Measurements from ENCODE around the gene MYLK. TPM values are rescaled to one million over a fixed set of nuclear protein-coding genes. Genes with fewer than 3 reads are reported as not detected.

MYLK gene
- total and polyA plus RNA-seq, 10 of the 15 experiments (the other 5 are each of a cell fraction or from before 2014, with no cell fraction given), result 0.04 to 1.6 (median 0.42) TPM; not detected in 1

DNA sequence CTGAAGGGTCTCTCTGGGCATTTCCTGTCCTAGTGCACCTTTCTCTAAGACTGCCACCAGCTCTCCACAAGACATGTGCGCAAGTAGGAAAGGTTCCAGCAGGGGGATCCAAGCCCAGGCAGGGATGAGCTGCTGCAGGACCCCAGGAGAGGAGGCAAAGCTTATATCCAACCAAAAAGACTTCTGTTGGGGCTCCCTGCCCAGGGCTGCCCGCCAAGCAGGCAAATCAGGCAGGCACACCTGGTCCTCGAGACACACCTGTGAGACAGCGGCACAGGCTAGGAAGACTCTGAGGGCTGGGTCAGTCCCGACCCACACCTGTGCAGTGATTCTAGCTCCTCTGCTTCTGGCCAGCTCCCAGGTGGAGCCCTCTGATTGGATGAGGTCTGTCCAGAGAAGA is 80.6 kb downstream of the MYLK start:
- Histone ChIP-seq H4K20me1 (ENCODE audit: control insufficient read depth, insufficient read depth) (no peaks in the 10 kb centered on the region), H3K9me3 (replicated peaks; ENCODE audit: control insufficient read depth, insufficient read depth, low read length) (no peaks in the 10 kb centered on the region), H3K9ac (ENCODE audit: control insufficient read depth, insufficient read depth, low read length) (no peak overlapping the region), H3K4me2 (ENCODE audit: control insufficient read depth, insufficient read depth) (no peak overlapping the region), H3K4me1 (ENCODE audit: control insufficient read depth, insufficient read depth, low read length) (no peaks in the 10 kb centered on the region), H3K27me3 (replicated peaks in 1 of 2; ENCODE audit: control insufficient read depth in 2 of 2, insufficient read depth in 2 of 2, low read length in 1 of 2) (no peaks in the 10 kb centered on the region), H3K27ac (ENCODE audit: control insufficient read depth, insufficient read depth) (no peak overlapping the region), H3K79me2 (ENCODE audit: control insufficient read depth, insufficient read depth, low read length) (no peaks in the 10 kb centered on the region), H3K36me3 (ENCODE audit: control insufficient read depth in 2 of 2, insufficient read depth in 2 of 2, low read length in 1 of 2) (no peaks in the 10 kb centered on the region), H3K4me3 (no peak overlapping the region), H2AFZ (ENCODE audit: control insufficient read depth, low read depth, low read length) (no peak overlapping the region)
- no TSS peak for BruUV-seq (replicated peaks)
- ChIA-PET RAD21 (ENCODE audit: unreplicated experiment) (no interaction called here), POLR2A (no interaction called here), CTCF (no interaction called here), SMC1A (ENCODE audit: uncharacterized antibody, unreplicated experiment) (no interaction called here)
- FAIRE-seq, result no peak
- no peak for ATAC-seq
- in situ Hi-C loops (cut with MboI), result no loop called here
- TF ChIP-seq TARDBP (IDR thresholded peaks at IDR 0.05; ENCODE audit: borderline replicate concordance) (no peak), TCF7 (IDR thresholded peaks at IDR 0.05; ENCODE audit: borderline replicate concordance) (no peak), NFYA (IDR thresholded peaks at IDR 0.05; ENCODE audit: borderline replicate concordance, low read depth, low read length) (no peak)
- TF ChIP-seq, protein P1, sequence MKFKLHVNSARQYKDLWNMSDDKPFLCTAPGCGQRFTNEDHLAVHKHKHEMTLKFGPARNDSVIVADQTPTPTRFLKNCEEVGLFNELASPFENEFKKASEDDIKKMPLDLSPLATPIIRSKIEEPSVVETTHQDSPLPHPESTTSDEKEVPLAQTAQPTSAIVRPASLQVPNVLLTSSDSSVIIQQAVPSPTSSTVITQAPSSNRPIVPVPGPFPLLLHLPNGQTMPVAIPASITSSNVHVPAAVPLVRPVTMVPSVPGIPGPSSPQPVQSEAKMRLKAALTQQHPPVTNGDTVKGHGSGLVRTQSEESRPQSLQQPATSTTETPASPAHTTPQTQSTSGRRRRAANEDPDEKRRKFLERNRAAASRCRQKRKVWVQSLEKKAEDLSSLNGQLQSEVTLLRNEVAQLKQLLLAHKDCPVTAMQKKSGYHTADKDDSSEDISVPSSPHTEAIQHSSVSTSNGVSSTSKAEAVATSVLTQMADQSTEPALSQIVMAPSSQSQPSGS (IDR thresholded peaks at IDR 0.05; ENCODE audit: low read length), result no peak
- 18% methylated on average over 5 of the region's 5 CpGs for whole genome bisulfite sequencing (ENCODE audit: insufficient coverage, insufficient replicate concordance, low lambda C conversion rate, missing lambda C conversion rate)
- no peak for DNase-seq (ENCODE audit: low read depth, low spot score)
- intact Hi-C loops (cut with micrococcal nuclease; ENCODE audit: unreplicated experiment), result no loop called here

DNA sequence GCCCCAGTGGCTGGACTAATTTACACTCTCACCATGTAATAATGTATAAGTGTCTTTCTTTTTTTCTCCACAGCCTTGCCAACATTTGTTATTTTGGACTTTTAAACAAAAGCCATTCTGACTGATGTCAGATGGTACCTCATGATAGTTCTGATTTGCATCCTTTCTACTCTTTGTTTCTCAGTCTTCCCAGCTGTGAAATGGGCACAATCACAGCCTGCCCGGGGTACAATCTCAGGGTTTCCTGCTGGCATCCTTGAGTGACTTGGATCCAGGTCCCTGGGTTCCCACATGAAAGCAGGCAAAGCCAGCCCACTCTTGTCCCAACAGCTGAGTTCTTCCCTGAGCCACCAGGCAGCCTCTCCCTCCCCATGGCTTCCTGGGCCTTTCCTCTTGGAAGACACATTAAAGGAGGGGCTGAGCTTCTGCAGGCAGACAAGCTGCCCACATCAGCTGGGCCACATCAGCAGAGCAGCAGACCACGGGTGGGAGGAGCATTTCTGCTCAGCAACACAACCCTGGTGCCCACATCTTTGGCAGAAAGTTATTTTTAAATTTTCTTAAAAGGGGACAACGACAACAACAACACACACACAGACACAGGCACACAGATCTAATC is 82.0 kb downstream of the MYLK start:
- DNase-seq (ENCODE audit: low read depth, low spot score), result no peak
- Histone ChIP-seq H3K9ac (ENCODE audit: control insufficient read depth, insufficient read depth, low read length) (no peak overlapping the region), H3K27me3 (replicated peaks in 1 of 2; ENCODE audit: control insufficient read depth in 2 of 2, insufficient read depth in 2 of 2, low read length in 1 of 2) (no peaks in the 10 kb centered on the region), H2AFZ (ENCODE audit: control insufficient read depth, low read depth, low read length) (no peak overlapping the region), H3K27ac (ENCODE audit: control insufficient read depth, insufficient read depth) (no peak overlapping the region), H3K9me3 (replicated peaks; ENCODE audit: control insufficient read depth, insufficient read depth, low read length) (no peaks in the 10 kb centered on the region), H3K79me2 (ENCODE audit: control insufficient read depth, insufficient read depth, low read length) (no peaks in the 10 kb centered on the region), H3K4me1 (ENCODE audit: control insufficient read depth, insufficient read depth, low read length) (no peaks in the 10 kb centered on the region), H3K4me2 (ENCODE audit: control insufficient read depth, insufficient read depth) (no peak overlapping the region), H3K36me3 (ENCODE audit: control insufficient read depth in 2 of 2, insufficient read depth in 2 of 2, low read length in 1 of 2) (no peaks in the 10 kb centered on the region), H3K4me3 (no peak overlapping the region), H4K20me1 (ENCODE audit: control insufficient read depth, insufficient read depth) (no peaks in the 10 kb centered on the region)
- 4% methylated on average over 3 of the region's 3 CpGs for WGBS (ENCODE audit: insufficient coverage, insufficient replicate concordance, low lambda C conversion rate, missing lambda C conversion rate)
- FAIRE-seq, result no peak
- RAD21 ChIA-PET (ENCODE audit: unreplicated experiment), result no interaction called here
- no peak for ATAC-seq
- intact Hi-C loops (cut with micrococcal nuclease; ENCODE audit: unreplicated experiment) (no loop called here), in situ Hi-C loops (cut with MboI) (no loop called here)
- SMC1A ChIA-PET (ENCODE audit: uncharacterized antibody, unreplicated experiment), result no interaction called here
- CTCF ChIA-PET, result no interaction called here
- POLR2A ChIA-PET, result no interaction called here
- BruUV-seq (replicated peaks), result no TSS peak
- TF ChIP-seq SRF (IDR thresholded peaks at IDR 0.05; ENCODE audit: low read depth in 2 of 2, low read length in 2 of 2) (no peak), CREM (IDR thresholded peaks at IDR 0.05; ENCODE audit: low read depth) (no peak), BCL11A (IDR thresholded peaks at IDR 0.05; ENCODE audit: low read depth, low read length) (no peak), NR2F1 (conservative IDR thresholded peaks at IDR 0.05) (no peak), MEF2A (IDR thresholded peaks at IDR 0.05; ENCODE audit: insufficient read depth, low read depth, low read length) (no peak), CHD2 (IDR thresholded peaks at IDR 0.05; ENCODE audit: borderline replicate concordance, low read depth, low read length) (no peak), KDM1A (IDR thresholded peaks at IDR 0.05; ENCODE audit: borderline replicate concordance) (no peak), POLR2A (IDR thresholded peaks at IDR 0.05; ENCODE audit: low read depth, low read length) (no peak)
- TF ChIP-seq, protein P2, sequence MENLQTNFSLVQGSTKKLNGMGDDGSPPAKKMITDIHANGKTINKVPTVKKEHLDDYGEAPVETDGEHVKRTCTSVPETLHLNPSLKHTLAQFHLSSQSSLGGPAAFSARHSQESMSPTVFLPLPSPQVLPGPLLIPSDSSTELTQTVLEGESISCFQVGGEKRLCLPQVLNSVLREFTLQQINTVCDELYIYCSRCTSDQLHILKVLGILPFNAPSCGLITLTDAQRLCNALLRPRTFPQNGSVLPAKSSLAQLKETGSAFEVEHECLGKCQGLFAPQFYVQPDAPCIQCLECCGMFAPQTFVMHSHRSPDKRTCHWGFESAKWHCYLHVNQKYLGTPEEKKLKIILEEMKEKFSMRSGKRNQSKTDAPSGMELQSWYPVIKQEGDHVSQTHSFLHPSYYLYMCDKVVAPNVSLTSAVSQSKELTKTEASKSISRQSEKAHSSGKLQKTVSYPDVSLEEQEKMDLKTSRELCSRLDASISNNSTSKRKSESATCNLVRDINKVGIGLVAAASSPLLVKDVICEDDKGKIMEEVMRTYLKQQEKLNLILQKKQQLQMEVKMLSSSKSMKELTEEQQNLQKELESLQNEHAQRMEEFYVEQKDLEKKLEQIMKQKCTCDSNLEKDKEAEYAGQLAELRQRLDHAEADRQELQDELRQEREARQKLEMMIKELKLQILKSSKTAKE (IDR thresholded peaks at IDR 0.05; ENCODE audit: low read depth, poor library complexity, severe bottlenecking), result no peak
